Muscle of arm (tissue), 12 donors: ENCODE data around the gene KRT83. TPM values are rescaled to one million over a fixed set of nuclear protein-coding genes. Genes with fewer than 3 reads are reported as not detected.
"Not testable (repeated sequence)": the region's sequence is repeated elsewhere in the genome, so short reads cannot be mapped to it uniquely, and the experiment has no call there.

Experiments used
- DNase-seq: peaks from one replicate; pipeline ENCODE4 v3.0.0-alpha.2; 2013
- polyA plus RNA-seq, 12 donors: library from polyadenylated mRNA; unstranded; fragments of 120-200 nt; gene quantifications; one replicate each; pipeline ENCODE4 v1.2.1, GENCODE V29; 2013; ENCODE audit not compliant: insufficient read length in 12 of 12

KRT83 gene
- polyA plus RNA-seq, 12 donors = 0.09 TPM; not detected in 11

DNA sequence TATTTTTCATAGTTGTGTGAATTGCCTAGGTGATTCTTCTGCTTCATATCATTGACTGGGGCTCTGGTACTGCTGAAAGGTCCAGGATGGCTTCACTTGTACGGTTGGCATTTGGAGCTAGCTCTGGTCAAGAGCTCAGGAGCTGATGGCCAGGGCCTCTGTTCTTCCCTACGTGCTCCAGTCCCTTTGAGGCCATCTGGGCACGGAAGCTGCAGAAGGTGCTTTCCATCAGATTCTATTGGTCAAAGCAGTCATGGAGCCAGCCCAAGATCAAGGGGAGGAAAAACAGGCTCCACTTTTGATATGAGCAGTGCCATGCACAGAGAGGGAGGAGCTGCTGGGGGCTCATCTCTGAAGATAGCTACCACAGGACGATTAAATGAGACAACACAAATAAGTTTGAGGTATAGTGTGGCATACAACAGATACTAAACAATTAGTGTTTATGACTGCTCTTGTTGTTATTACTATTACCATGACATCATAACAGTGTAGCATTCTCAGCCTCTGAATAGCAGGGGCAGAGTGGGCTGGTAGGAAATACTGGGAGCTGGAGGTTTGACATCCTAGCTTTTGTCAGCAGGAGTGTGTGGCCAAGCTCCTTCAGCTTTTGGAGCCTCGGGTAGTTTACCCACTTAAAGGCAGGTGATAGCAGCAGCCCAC lies 10.4 kb downstream of the KRT83 start:
- no peak for DNase-seq

DNA sequence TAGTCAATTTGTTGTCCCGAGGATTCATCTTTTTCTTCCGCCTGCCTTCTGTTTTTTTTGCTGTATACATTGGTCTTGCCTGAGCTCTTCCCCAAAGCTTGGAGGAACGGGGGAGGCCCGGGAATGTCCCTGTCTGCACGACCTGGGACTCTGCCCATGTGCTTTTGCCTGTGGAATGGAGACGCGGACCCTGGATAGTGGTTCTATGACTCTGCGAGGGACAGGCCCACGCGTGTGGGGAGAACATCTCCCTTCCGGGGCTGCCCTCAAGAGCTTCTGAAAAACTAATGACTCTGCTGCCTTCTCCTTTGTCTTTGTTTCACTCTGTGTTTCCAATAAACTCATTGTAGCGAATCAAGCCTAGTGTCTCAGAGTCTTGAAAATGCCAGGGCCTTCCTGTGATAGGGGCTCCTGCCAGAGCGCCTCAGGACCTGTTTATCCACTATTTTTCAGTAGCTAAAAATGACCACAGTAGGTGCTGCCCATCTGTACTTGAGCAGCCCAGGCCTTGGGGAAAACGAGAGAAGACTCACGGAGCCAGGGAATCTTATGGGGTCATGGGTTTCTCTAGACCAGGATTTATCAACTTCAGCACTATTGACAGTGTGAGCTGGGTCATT lies 12.3 kb downstream of the KRT83 start:
- DNase-seq = no peak

DNA sequence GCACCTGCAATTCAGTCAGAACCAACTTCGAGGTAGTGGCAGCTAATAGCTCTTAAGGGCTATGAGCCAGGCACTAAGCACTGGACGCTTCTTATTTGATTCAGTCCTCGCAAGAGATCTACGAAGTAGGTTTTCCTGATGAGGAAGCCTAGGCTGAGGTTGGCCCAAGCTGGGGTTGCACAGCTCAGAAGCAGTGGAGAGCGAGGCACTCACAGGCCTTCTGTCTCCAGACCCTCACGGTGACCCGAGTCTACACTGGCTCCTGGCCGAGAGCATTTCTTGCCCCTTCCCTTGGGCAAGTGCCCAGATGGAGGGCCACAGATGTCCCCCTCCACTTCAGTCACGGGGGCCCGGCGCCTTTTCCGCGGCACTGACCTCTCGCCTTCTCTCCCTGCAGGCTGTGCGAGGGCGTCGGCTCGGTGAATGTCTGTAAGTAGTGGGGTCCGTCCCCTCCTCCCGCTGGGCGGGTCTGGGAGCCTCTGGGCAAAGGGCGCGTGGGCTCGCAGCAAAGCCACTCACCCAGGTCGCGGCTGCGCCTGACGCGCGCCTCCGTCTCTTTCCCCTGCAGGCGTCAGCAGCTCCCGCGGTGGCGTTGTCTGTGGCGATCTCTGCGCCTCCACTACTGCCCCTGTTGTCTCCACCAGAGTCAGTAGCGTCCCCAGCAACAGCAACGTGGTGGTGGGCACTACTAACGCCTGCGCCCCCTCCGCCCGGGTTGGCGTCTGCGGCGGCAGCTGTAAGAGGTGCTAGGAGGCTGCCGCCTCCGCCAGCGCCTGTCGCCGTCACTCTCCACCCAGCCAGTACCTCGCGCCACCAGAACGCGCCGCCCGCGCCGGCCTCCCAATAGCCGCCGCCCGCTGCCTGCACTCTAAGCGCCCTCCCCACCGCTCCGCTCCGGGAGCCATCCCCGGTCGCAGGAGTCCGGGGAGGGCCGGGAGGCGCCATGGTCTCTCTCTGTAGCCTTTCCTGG lies 13.1 kb downstream of the KRT83 start:
- peak; percentile 49 for DNase-seq

DNA sequence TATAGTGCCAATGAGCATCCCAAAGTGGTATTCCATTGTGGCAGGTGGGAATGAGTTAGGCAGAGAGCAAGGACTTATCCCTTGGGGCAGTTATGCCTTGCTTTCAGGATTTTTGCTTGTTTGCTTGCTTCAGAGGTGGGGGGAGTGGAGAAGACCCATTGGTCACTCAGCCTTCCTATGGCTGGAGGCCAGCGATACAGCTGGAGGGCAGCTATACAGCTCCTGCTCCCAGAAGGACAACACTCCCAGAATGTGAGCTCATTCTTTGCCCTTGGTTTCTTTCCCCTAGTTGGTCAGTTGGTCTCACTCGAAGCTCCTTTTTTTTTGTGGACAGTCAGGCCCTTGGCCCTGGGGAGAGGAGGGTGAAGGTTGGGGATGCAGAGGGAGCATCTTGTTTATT lies 14.5 kb downstream of the KRT83 start:
- DNase-seq = no peak

DNA sequence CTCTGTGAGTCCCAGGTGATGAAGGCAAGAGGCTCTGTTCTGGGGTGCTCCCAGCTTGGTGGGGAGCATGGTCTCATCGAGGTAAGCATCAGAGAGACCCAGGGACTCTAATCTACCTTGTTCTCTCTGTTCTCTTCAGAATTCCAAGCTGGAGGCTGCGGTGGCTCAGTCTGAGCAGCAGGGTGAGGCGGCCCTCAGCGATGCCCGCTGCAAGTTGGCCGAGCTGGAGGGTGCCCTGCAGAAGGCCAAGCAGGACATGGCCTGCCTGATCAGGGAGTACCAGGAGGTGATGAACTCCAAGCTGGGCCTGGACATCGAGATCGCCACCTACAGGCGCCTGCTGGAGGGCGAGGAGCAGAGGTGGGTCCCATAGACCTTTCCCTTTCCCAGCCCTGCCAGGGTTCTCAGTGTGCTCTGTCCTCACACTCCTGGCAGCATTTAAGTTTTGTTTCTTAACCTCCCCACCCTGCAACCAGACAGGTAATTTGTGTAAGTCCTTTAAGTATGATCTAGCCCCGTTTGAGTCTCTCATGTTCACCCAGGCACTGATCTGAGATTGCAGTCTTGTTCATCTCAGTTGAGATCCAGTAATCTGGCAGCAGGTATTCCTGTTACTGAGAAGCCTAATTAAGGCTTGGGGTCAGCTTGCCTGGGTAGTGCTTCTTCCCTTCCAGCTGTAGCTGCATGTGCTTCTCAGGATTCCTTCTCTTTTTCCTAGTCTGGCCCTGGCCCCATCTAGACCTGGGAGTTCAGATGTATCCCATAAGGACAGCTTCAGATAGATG lies 15.1 kb downstream of the KRT83 start:
- no peak for DNase-seq

DNA sequence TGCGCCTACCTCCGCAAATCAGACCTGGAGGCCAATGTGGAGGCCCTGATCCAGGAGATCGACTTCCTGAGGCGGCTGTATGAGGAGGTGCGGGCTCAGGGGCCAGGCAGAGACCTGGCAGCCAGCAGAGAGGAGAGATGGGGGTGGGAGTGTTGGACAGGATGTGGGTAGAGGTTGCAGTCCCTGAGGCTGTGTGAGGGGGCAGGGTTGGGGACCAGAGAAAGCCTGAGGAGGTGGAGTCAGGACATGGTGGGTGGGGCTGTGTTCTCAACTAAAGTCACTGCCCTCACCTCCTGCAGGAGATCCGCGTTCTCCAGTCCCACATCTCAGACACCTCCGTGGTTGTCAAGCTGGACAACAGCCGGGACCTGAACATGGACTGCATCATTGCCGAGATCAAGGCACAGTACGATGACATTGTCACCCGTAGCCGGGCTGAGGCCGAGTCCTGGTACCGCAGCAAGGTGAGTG lies 16.2 kb downstream of the KRT83 start:
- DNase-seq = not testable (repeated sequence)

DNA sequence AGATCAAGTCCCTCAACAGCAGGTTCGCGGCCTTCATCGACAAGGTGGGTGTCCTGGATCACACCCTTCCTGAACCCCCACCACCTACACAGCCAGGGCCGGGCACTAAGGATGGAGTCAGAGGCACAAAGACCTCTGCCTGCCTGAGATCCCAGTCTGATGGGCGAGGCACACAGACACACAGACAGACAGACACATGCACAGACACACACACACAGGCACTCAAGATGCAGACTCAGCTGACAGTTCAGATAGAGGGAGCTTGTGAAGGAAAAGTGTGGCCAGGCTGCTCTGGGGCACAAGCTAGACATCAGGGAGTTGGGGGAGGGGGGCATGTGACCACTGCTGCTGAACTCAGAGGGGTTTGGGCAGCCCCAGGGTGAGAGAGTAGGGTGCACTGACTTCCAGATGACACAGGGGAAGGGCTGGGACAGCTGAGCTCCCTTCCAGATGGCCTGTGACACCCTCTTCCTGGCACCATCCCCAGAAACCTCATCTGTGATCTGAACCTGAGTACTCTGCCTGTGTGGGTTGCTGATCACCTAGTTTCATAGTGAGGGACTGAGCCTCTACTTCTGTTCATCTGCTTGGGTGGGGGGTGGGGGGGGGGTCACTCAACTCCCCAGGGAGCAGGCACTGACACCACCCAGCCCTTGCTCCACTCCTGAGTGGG lies 18.8 kb downstream of the KRT83 start:
- DNase-seq = not testable (repeated sequence)

DNA sequence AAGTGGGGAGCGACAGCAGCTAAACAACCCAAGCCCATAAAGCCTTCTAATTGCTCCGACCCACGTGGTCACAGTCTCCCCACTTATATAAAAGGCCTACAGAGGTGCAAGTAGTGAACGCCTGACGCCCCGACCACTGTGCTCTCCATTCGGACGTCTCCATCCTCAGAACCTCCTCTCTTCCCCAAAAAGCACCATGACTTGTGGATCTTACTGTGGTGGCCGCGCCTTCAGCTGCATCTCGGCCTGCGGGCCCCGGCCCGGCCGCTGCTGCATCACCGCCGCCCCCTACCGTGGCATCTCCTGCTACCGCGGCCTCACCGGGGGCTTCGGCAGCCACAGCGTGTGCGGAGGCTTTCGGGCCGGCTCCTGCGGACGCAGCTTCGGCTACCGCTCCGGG lies 19.5 kb downstream of the KRT83 start:
- DNase-seq = not testable (repeated sequence)

DNA sequence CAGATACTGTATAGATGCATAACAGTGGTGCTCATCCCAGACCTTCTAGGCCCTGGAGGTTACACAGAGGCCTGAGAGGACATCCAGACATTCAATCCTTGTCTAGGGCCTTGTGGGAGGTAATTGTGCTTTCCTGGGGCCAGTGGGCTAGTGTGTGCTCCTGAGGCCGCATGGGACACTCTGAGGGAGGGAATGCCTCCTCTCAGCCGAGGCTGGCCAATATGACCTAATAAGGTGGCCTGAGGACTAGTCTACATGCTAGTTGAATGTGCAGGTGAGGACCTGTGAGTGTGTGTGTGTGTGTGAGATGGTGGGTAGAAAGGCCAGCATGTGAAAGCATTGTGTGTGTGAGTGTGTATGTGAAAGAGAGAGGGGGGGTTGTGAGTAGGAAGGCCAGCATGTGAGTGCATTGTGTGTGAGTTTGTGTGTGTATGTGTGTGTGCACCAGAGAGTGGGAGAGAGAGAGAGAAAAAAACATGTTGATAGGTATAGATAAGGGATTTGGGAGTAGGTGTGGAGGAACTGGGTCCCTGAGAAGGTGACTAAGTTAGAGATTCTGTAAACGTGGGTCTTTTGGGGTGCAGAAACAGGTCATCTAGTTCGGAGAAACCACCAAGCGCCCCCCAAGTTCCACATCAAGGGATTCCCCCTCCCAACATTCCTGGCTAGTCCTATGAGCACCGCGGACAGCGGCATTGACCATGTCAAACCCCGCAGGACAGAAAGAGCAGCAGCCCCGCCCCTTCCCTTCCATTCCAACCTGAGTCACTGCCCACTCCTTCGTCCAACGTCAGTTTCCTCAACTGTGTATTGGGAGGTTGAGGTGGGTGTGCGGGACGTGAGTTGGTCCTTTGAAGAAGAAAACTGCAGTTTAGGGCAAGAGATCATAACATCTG lies 20.2 kb downstream of the KRT83 start:
- DNase-seq = no peak

DNA sequence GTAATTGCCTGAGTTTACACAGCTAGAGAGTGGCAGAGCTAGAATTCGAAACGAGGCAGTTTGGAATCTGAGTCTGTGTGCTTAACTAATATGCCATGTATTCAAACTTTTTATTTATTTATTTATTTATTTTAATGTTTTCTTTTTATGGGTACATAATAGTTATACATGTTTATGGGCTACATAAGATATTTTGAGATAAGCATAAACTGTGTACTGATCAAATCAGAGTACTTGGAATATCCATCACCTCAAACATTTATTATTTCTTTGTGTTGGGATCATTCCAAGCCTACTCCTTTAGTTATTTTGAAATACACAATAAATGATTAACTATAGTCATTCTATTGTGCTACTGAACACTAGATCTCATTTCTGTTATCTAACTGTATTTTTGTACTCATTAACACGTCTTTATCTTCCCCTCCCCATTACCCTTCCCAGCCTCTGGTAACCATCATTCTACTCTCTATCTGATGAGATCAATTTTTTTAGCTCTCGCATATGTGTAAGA lies 22.5 kb downstream of the KRT83 start:
- no peak for DNase-seq

DNA sequence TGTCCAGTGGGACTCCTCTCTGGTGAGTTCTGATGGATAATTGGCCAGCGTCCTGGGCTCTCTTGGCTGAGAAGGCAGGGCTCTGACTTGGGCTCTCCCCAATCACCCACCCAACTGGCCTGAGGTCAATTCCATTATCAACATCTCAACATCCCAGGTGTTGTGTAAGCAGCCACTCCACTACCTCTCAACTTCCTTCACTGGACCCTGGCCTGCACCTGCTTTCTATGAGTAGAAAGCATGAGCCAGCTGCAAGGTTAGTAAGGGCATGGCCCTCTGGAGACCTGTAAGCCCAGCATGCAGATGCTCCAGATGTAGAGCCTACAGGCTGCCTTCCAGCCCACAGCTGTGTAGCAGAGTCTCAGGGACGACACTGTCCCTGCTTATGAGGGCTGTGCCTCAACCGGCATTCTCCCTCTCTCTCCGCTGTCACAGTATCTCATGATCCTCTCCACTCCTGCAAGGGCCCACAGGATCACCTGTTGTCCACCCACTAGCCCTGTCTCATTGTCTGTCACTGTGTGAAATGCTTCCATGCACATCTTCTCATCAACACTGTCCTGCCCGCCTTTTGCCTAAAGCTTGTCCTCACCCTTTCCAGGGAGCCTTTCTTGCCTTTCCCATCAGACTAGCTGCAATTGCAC lies 24.5 kb downstream of the KRT83 start:
- DNase-seq = no peak

DNA sequence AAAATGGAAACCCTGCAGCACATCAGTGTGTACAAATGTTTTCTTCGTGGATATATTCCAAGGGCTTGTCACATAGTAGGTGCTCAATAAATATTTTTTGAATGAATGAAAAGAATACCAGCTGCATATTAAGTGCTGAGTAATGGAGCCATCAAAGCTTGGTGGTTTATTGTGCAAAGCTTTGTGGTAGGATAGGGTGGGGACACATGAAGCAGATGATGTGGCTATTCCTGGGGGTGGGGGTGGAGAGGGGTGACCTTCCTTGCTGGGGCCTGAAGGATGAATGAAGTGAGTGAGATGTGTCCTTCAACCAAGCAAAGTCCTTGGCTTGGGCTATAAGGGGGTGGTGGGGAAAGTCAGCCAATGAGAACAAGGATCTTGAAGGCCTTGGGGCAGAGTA lies 25.5 kb downstream of the KRT83 start:
- no peak for DNase-seq

DNA sequence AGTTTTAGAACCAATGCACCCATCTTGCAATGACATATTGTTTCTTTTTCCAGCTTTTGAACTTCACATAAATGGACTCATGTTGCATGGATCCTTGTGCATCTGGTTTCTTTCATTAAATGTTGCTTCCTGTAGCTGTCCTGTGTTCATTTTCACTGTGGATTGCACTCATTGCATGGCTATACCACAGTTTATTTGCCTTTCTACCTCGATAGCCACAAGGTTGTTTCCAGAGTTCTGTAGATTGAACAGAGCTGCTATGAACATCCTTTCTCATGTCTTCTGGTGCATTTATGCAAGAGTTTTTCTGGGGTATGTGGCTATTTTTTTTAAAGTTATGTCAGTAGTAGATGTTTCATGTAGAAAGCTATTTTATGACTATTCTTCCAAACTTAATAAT lies 26.4 kb downstream of the KRT83 start:
- DNase-seq = no peak

DNA sequence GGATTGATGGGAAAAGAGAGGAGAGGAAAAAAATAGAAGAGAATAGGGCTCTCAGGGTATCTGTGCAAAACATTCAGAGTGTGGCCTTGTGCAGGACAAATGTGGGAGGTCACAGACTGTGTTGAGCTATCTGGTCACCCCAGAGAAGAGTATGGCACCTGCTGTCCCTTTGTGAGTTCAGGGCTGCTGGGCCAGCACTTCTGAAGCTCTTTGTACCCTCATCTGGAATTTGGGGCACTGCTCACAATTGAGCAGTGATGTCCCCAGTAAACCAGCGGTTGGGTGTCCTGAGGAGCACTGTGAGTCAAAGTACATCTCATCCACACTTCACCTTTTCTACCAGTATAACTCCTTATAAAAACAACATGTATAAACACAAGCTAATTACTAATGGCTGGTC lies 27.3 kb downstream of the KRT83 start:
- no peak for DNase-seq

DNA sequence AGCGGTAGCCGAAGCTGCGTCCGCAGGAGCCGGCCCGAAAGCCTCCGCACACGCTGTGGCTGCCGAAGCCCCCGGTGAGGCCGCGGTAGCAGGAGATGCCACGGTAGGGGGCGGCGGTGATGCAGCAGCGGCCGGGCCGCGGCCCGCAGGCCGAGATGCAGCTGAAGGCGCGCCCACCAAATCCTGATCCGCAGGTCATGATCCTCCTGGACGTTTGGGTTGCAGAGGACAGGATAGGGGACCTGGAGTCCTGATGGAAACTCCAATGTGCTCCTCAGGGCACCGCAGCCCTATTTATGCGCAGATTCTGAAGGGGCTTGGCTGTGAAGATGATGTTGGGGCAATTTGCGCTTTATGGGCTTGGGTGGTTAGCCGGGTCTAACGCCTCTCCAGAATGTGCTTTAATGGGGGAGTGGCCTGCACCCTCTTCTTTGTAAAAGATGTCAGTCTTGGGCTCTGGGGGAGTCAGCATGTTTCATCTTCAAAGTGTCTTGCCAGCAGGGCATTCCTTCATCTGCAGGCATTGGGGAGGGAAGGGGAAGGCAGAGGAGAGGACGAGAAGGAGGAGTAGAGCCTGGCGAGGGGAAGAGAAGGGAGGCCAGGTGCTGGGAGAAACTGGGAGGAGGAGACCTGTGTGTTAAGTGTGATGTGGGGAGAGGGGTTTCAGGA lies 29.8 kb downstream of the KRT83 start, which contains the start of gene KRT81:
Gene KRT81, minus strand, starts transcription at position 268 of the 669 bp plus-strand sequence. Its CDS starts 69 bp downstream, at position 199.
- DNase-seq = no peak

DNA sequence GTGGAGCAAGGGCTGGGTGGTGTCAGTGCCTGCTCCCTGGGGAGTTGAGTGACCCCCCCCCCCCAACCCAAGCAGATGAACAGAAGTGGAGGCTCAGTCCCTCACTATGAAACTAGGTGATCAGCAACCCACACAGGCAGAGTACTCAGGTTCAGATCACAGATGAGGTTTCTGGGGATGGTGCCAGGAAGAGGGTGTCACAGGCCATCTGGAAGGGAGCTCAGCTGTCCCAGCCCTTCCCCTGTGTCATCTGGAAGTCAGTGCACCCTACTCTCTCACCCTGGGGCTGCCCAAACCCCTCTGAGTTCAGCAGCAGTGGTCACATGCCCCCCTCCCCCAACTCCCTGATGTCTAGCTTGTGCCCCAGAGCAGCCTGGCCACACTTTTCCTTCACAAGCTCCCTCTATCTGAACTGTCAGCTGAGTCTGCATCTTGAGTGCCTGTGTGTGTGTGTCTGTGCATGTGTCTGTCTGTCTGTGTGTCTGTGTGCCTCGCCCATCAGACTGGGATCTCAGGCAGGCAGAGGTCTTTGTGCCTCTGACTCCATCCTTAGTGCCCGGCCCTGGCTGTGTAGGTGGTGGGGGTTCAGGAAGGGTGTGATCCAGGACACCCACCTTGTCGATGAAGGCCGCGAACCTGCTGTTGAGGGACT lies 30.6 kb downstream of the KRT83 start:
- not testable (repeated sequence) for DNase-seq

DNA sequence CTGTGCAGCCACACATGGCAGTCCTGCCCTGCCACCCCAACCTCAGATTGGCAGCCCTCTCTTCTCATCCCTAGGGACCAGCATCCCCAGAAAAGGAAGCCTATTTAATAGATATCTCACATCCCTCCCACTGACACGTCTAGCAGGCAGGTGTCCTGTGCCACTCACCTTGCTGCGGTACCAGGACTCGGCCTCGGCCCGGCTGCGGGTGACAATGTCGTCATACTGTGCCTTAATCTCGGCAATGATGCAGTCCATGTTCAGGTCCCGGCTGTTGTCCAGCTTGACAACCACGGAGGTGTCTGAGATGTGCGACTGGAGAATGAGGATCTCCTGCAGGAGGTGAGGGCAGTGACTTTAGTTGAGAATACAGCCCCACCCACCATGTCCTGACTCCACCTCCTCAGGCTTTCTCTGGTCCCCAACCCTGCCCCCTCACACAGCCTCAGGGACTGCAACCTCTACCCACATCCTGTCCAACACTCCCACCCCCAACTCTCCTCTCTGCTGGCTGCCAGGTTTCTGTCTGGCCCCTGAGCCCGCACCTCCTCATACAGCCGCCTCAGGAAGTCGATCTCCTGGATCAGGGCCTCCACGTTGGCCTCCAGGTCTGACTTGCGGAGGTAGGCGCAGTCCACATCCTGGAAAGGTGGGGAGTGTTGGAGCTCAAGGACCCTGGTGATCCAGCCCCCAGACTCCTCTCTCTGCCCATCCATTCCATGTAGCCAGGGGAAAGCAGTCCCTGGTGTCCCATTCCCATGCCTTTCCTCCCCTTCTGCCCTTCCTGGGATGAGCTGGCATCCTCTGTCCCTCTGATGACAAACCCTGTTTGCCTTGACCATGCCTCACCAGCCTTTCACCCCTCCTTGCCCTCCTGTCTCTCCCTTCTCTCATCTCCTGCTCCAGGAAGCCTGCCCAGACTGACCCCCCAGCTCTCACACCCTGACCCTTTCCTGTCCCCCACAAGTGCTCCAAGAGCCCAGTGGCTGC lies 33.1 kb downstream of the KRT83 start:
- DNase-seq = not testable (repeated sequence)
